Lung (tissue), 12 donors: ENCODE results near the gene BHMT. TPM values are rescaled to one million over a fixed set of nuclear protein-coding genes. Genes with fewer than 3 reads are reported as not detected.

Experiments
- ATAC-seq: fragments of 200-7000 bp; cut with Tn5 transposase; one replicate; pipeline ENCODE4 v1.9.1; 2020; ENCODE audit warnings: moderate number of reproducible peaks; ENCODE audit not compliant: insufficient read depth, low FRiP score
- DNase-seq, 3 donors: peaks; one replicate each; pipeline ENCODE4 v3.0.0-alpha.2; 2013 to 2017
- H3K27ac ChIP-seq, 2 donors: one replicate each; pipeline ENCODE4 v1.5.1; 2013; ENCODE audit warnings: mild to moderate bottlenecking in 2 of 2, moderate library complexity in 2 of 2, control low read depth in 1 of 2, inconsistent platforms in 1 of 2, low read depth in 1 of 2, low read length in 1 of 2
- H3K27me3 ChIP-seq, 3 donors: one replicate each; pipeline ENCODE4 v1.5.1; 2013; ENCODE audit warnings: low read length in 2 of 3; ENCODE audit not compliant: control insufficient read depth in 3 of 3, insufficient read depth in 3 of 3
- H3K36me3 ChIP-seq, 4 donors: one replicate each; pipeline ENCODE4 v1.5.1; 2013; ENCODE audit warnings: low read length in 4 of 4, mild to moderate bottlenecking in 1 of 4, moderate library complexity in 1 of 4; ENCODE audit not compliant: control insufficient read depth in 4 of 4, insufficient read depth in 4 of 4
- H3K4me1 ChIP-seq, 5 donors: one replicate each; pipeline ENCODE4 v1.5.1; 2013; ENCODE audit warnings: low read length in 5 of 5, mild to moderate bottlenecking in 2 of 5, moderate library complexity in 1 of 5; ENCODE audit not compliant: control insufficient read depth in 5 of 5, insufficient read depth in 5 of 5
- H3K4me3 ChIP-seq: one replicate; pipeline ENCODE4 v1.5.1; 2013; ENCODE audit warnings: mild to moderate bottlenecking, control low read depth, moderate library complexity
- H3K9ac ChIP-seq, 2 donors: one replicate each; pipeline ENCODE4 v1.5.1; 2013; ENCODE audit warnings: low read length in 2 of 2, control low read depth in 1 of 2; ENCODE audit not compliant: insufficient read depth in 1 of 2
- H3K9me3 ChIP-seq, 4 donors: one replicate each; pipeline ENCODE4 v1.5.1; 2013; ENCODE audit warnings: low read length in 3 of 4, mild to moderate bottlenecking in 1 of 4, moderate library complexity in 1 of 4; ENCODE audit not compliant: control insufficient read depth in 4 of 4, insufficient read depth in 3 of 4
- CTCF ChIP-seq: IDR thresholded peaks from 2 replicates; pipeline ENCODE4 v1.5.1; 2012; ENCODE audit warnings: mild to moderate bottlenecking; ENCODE audit errors: control extremely low read depth, extremely low read depth
- WGBS, 2 donors: extraction: QIAGEN DNeasy Blood & Tissue Kit; methylation state at CpG; one replicate each; pipeline ENCODE4 v1.1.7; 2013; 5-methylcytosine and 5-hydroxymethylcytosine counted together
- polyA plus RNA-seq, 2 donors: library from polyadenylated mRNA; stranded (reverse); fragments of 200-250 nt; gene quantifications; one replicate each; pipeline ENCODE4 v1.2.1, GENCODE V29; 2013
- total RNA-seq, 2 donors: library from RNA; depleted of rRNA in 1 of 2; stranded (reverse); fragments of >200 nt in 1 of 2; gene quantifications; one replicate each; pipeline ENCODE4 v1.2.1, GENCODE V29; 2014 to 2021
- donor health status: control.
- donor health status: control.
- donor health status: Bipolar disorder and iron deficiency.
- donor health status: healthy.
- donor health status: DM: yes; HTN: yes; CAD: no.

The BHMT gene
- total and polyA plus RNA-seq, 4 donors = 0.06 to 0.55 (median 0.46) TPM; not detected in 1

- WGBS, 2 donors = 83 to 89% methylated on average over 5 of the region's 5 CpGs
- peaks cover 3 to 59% (median 54%) of the 10 kb centered on the region in 3 donors for H3K27me3 ChIP-seq
- H3K27ac ChIP-seq = no peak overlapping the region
- no peaks in the 10 kb centered on the region for H3K36me3 ChIP-seq
- no peak for TF ChIP-seq CTCF
- peaks cover 0 to 8% (median 0%) of the 10 kb centered on the region in 4 donors for H3K9me3 ChIP-seq
- peaks cover 0 to 9% (median 4%) of the 10 kb centered on the region in 5 donors for H3K4me1 ChIP-seq
- ATAC-seq (no peak), DNase-seq (no peak)
- H3K9ac ChIP-seq = no peak overlapping the region
- no peak overlapping the region for H3K4me3 ChIP-seq
These were observed 1.1 kb downstream of the BHMT start for GRCh38 chr5:79112703-79113058.

- Histone ChIP-seq H3K4me1 (no peaks in the 10 kb centered on the region), H3K9me3 (no peaks in the 10 kb centered on the region), H3K4me3 (no peak overlapping the region), H3K27ac (no peak overlapping the region), H3K9ac (no peak overlapping the region), H3K36me3 (no peaks in the 10 kb centered on the region), H3K27me3 (peaks cover 0 to 7% (median 5%) of the 10 kb centered on the region in 3 donors)
- 77 to 88% methylated on average over 4 of the region's 4 CpGs for WGBS, 2 donors
- TF ChIP-seq CTCF = no peak
- ATAC-seq = no peak
- no peak for DNase-seq
These were observed 7.9 kb downstream of the BHMT start for GRCh38 chr5:79119486-79119885.

- no peak overlapping the region for H3K4me3 ChIP-seq
- DNase-seq (no peak), ATAC-seq (peak; percentile 49)
- no peaks in the 10 kb centered on the region for H3K4me1 ChIP-seq
- 69 to 73% methylated on average over 4 of the region's 4 CpGs for WGBS, 2 donors
- no peak overlapping the region for H3K9ac ChIP-seq
- TF ChIP-seq CTCF = no peak
- no peaks in the 10 kb centered on the region for H3K36me3 ChIP-seq
- H3K27me3 ChIP-seq = peaks cover 0 to 2% (median 0%) of the 10 kb centered on the region in 3 donors
- H3K27ac ChIP-seq = no peak overlapping the region
- H3K9me3 ChIP-seq = no peaks in the 10 kb centered on the region
These were observed 8.6 kb downstream of the BHMT start for GRCh38 chr5:79120221-79120620.

- no peak for TF ChIP-seq CTCF
- Histone ChIP-seq H3K27ac (no peak overlapping the region), H3K9ac (no peak overlapping the region), H3K4me3 (no peak overlapping the region), H3K27me3 (no peaks in the 10 kb centered on the region), H3K4me1 (no peaks in the 10 kb centered on the region), H3K9me3 (no peaks in the 10 kb centered on the region), H3K36me3 (no peaks in the 10 kb centered on the region)
- DNase-seq (no peak), ATAC-seq (no peak)
These were observed 11.4 kb downstream of the BHMT start for GRCh38 chr5:79122973-79123372.
